Hepatocyte (in vitro differentiated cells): Measurements from ENCODE around the gene GPC5. TPM values are rescaled to one million over a fixed set of nuclear protein-coding genes. Genes with fewer than 3 reads are reported as not detected.

ENCODE experiments used
- DNase-seq: peaks from one replicate; pipeline ENCODE4 v3.0.0-alpha.2; 2016; ENCODE audit warnings: low spot score
- H2AFZ ChIP-seq: fragments of 200-600 bp; sonication (generic); 2 replicates; pipeline ENCODE4 v1.6.0; 2016; ENCODE audit warnings: antibody characterized with exemption, mild to moderate bottlenecking
- H3K27ac ChIP-seq: fragments of 200-600 bp; sonication (generic); 2 replicates; pipeline ENCODE4 v1.5.1; 2016; ENCODE audit warnings: mild to moderate bottlenecking
- H3K27me3 ChIP-seq: fragments of 200-600 bp; sonication (generic); 2 replicates; pipeline ENCODE4 v1.6.1; 2016
- H3K36me3 ChIP-seq: fragments of 200-600 bp; sonication (generic); replicated peaks from 2 replicates; pipeline ENCODE4 v1.5.1; 2016; ENCODE audit warnings: low read depth; ENCODE audit not compliant: insufficient read depth
- H3K4me1 ChIP-seq: fragments of 200-600 bp; sonication (generic); 2 replicates; pipeline ENCODE4 v1.5.1; 2016; ENCODE audit warnings: mild to moderate bottlenecking, moderate library complexity; ENCODE audit not compliant: insufficient read depth
- H3K4me2 ChIP-seq: fragments of 200-600 bp; sonication (generic); 2 replicates; pipeline ENCODE4 v1.6.0; 2016
- H3K4me3 ChIP-seq: fragments of 200-600 bp; sonication (generic); 2 replicates; pipeline ENCODE4 v1.5.1; 2016; ENCODE audit warnings: mild to moderate bottlenecking
- H3K79me2 ChIP-seq: fragments of 200-600 bp; sonication (generic); 2 replicates; pipeline ENCODE4 v1.6.0; 2017; ENCODE audit warnings: mild to moderate bottlenecking
- H3K9me2 ChIP-seq: fragments of 200-600 bp; sonication (generic); replicated peaks from 2 replicates; pipeline ENCODE4 v1.6.0; 2017; ENCODE audit warnings: mild to moderate bottlenecking; ENCODE audit not compliant: insufficient read depth
- H3K9me3 ChIP-seq: fragments of 200-600 bp; sonication (generic); 2 replicates; pipeline ENCODE4 v1.5.1; 2016; ENCODE audit warnings: low read depth, mild to moderate bottlenecking
- H4K20me1 ChIP-seq: fragments of 200-600 bp; sonication (generic); 2 replicates; pipeline ENCODE4 v1.6.0; 2016; ENCODE audit warnings: mild to moderate bottlenecking; ENCODE audit not compliant: insufficient read depth, poor library complexity, severe bottlenecking
- EZH2 ChIP-seq: fragments of 200-600 bp; sonication (generic); IDR thresholded peaks from 2 replicates; pipeline ENCODE4 v1.6.1; 2016; ENCODE audit warnings: antibody characterized with exemption, mild to moderate bottlenecking, borderline replicate concordance
- EZH2phosphoT487 ChIP-seq: fragments of 200-600 bp; sonication (generic); IDR thresholded peaks from one replicate; pipeline ENCODE4 v1.6.1; 2018; ENCODE audit warnings: antibody characterized with exemption, mild to moderate bottlenecking, low read depth, moderate library complexity; ENCODE audit not compliant: unreplicated experiment, severe bottlenecking
- WGBS: methylation state at CpG from one replicate; pipeline ENCODE4 v1.1.6; 2016; ENCODE audit warnings: low lambda C conversion rate; ENCODE audit errors: missing lambda C conversion rate; 5-methylcytosine and 5-hydroxymethylcytosine counted together
- polyA plus RNA-seq: library from polyadenylated mRNA; unstranded; fragments of >200 nt; fragmentation: Nextera tagmentation; extraction: Ambion mirVana; gene quantifications from 2 replicates; pipeline ENCODE4 v1.2.1, GENCODE V29; 2016
- total RNA-seq: library from RNA; depleted of rRNA; stranded (reverse); fragments of >200 nt; gene quantifications from 2 replicates; pipeline ENCODE4 v1.2.3, GENCODE V29; 2014
- TF ChIP-seq, protein P1 (sequence below): fragments of 200-600 bp; sonication (generic); IDR thresholded peaks from 2 replicates; pipeline ENCODE4 v1.5.1; 2016; ENCODE audit warnings: antibody characterized with exemption, mild to moderate bottlenecking; ENCODE audit not compliant: poor library complexity

The GPC5 gene
- total and polyA plus RNA-seq, 2 experiments from 2014 or later, result 3.9 to 5.4 TPM

DNA sequence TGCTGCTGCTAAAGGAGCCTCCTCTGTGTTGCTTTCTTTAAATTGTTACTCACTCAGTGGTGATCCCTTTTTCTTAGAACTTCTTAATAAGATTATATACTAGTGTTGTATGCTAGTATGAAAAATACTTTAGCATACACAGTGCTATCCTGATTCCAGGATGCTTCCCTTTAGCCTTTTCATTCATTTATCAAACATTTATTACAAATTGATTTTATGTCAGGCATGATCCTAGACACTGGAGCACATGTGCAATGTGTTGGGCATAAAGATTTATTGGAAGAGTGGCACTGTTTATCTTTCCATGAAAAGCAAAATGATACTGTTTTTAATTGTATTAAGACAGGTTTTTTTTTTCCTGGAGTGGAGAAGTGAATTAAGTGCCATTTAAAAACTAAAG lies 249.6 kb downstream of the GPC5 start:
- no peak overlapping the region for H3K4me2 ChIP-seq
- no peak for DNase-seq

GRCh38 chr13:91649456-91649855 lies 251.0 kb downstream of the GPC5 start:
- Histone ChIP-seq H3K4me3 (no peak overlapping the region), H3K4me1 (no peaks in the 10 kb centered on the region), H2AFZ (no peak overlapping the region), H3K79me2 (no peaks in the 10 kb centered on the region), H3K36me3 (no peaks in the 10 kb centered on the region), H3K9me3 (no peaks in the 10 kb centered on the region), H3K4me2 (no peak overlapping the region), H3K27ac (no peak overlapping the region), H3K9me2 (no peaks in the 10 kb centered on the region), H3K27me3 (no peaks in the 10 kb centered on the region), H4K20me1 (no peaks in the 10 kb centered on the region)
- 94% methylated on average over 2 of the region's 2 CpGs for WGBS
- TF ChIP-seq EZH2phosphoT487 (no peak), EZH2 (no peak)
- TF ChIP-seq, protein P1, sequence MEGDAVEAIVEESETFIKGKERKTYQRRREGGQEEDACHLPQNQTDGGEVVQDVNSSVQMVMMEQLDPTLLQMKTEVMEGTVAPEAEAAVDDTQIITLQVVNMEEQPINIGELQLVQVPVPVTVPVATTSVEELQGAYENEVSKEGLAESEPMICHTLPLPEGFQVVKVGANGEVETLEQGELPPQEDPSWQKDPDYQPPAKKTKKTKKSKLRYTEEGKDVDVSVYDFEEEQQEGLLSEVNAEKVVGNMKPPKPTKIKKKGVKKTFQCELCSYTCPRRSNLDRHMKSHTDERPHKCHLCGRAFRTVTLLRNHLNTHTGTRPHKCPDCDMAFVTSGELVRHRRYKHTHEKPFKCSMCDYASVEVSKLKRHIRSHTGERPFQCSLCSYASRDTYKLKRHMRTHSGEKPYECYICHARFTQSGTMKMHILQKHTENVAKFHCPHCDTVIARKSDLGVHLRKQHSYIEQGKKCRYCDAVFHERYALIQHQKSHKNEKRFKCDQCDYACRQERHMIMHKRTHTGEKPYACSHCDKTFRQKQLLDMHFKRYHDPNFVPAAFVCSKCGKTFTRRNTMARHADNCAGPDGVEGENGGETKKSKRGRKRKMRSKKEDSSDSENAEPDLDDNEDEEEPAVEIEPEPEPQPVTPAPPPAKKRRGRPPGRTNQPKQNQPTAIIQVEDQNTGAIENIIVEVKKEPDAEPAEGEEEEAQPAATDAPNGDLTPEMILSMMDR, result no peak
- DNase-seq, result no peak

More for the DNA sequence above, 249.6 kb downstream of the GPC5 start:
- H3K9me2 ChIP-seq, result no peaks in the 10 kb centered on the region
- H3K79me2 ChIP-seq, result no peaks in the 10 kb centered on the region
- TF ChIP-seq, protein P1, result no peak
- no peak for TF ChIP-seq EZH2
- no peak for TF ChIP-seq EZH2phosphoT487
- H3K9me3 ChIP-seq, result no peaks in the 10 kb centered on the region
- no peaks in the 10 kb centered on the region for H3K27me3 ChIP-seq
- no peak overlapping the region for H3K27ac ChIP-seq
- H3K36me3 ChIP-seq, result no peaks in the 10 kb centered on the region
- H4K20me1 ChIP-seq, result no peaks in the 10 kb centered on the region
- no peak overlapping the region for H2AFZ ChIP-seq
- no peaks in the 10 kb centered on the region for H3K4me1 ChIP-seq
- H3K4me3 ChIP-seq, result no peak overlapping the region

DNA sequence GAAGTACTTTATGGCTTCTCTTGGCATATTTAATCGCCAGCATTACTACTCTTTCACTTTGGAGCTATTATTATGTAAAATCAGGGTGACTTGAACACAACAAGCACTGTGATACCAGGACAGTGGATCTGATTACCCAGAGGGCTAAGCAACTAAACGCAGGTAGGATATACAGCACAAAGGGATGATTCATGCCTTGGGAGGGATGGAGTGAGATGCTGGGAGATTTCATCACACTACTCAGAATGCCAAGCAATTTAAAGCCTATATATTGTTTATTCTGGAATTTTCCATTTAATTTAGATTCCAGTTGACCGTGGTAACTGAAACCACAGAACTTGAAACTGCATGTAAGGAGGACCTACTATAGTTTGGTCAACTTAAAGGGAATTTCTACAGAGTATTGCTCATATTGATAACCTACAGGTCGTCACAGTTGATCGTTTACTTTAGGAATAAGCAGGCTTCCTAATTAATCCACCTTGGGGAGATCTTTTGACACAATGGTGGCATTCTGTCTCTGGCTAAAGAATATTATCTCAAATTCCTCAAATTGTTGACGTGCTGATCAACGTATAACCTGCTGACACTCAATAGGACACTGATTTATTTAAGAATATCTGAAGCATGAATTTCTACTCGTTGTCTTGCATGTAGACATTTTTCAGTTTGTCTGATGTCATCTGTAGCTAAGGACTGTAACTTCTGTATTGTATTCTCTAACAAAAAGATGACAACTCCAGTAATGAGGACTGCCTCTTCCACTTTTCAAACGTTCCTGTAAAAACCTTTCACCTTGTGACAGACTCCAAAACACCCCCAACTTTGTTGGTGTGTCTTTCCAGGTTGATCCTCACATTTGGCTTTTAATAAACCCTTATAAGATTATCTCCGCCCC lies 254.2 kb downstream of the GPC5 start:
- no peaks in the 10 kb centered on the region for H3K27me3 ChIP-seq
- H2AFZ ChIP-seq, result no peak overlapping the region
- DNase-seq, result no peak
- no peaks in the 10 kb centered on the region for H3K4me1 ChIP-seq
- WGBS, result 79% methylated on average over 10 of the region's 10 CpGs
- no peaks in the 10 kb centered on the region for H3K9me2 ChIP-seq
- no peak overlapping the region for H3K4me2 ChIP-seq
- no peak overlapping the region for H3K4me3 ChIP-seq
- H3K9me3 ChIP-seq, result no peaks in the 10 kb centered on the region
- H3K27ac ChIP-seq, result no peak overlapping the region
- H4K20me1 ChIP-seq, result no peaks in the 10 kb centered on the region
- no peaks in the 10 kb centered on the region for H3K36me3 ChIP-seq
- TF ChIP-seq EZH2, result no peak
- TF ChIP-seq, protein P1, result no peak
- TF ChIP-seq EZH2phosphoT487, result no peak
- H3K79me2 ChIP-seq, result no peaks in the 10 kb centered on the region
